GM12891 (cell line): ENCODE measurements around the gene ELMOD3.

ENCODE experiments used
- POLR2A ChIP-seq: IDR thresholded peaks from 2 replicates; pipeline ENCODE4 v1.6.1; 2011; ENCODE audit warnings: low read depth, low read length, control low read depth
- POLR2AphosphoS5 ChIP-seq: IDR thresholded peaks from 2 replicates; pipeline ENCODE4 v1.6.1; 2011; ENCODE audit warnings: low read depth, low read length, control low read depth
- SPI1 ChIP-seq: IDR thresholded peaks from 2 replicates; pipeline ENCODE4 v1.6.1; 2011; ENCODE audit warnings: low read depth, low read length, control low read depth
- TAF1 ChIP-seq: IDR thresholded peaks from 2 replicates; pipeline ENCODE4 v1.6.1; 2011; ENCODE audit warnings: low read depth, low read length, control low read depth

GRCh38 chr2:85420536-85421259 lies 66.1 kb downstream of the ELMOD3 start:
- TF ChIP-seq POLR2AphosphoS5, result no peak
- no peak for TF ChIP-seq POLR2A
- TF ChIP-seq SPI1, result no peak
- TF ChIP-seq TAF1, result no peak
